Kidney (tissue), 14 donors: ENCODE results near the gene CDK5RAP1. TPM values are rescaled to one million over a fixed set of nuclear protein-coding genes. Genes with fewer than 3 reads are reported as not detected.
A peak's percentile ranks its signal among the peaks of the same experiment; 100 is the strongest.

Experiments
- DNase-seq, 5 donors: peaks; one replicate each; pipeline ENCODE4 v3.0.0-alpha.2; 2013 to 2020
- FAIRE-seq: peaks from 2 replicates; lab custom pipeline; 2012; peaks lifted over from hg19 to GRCh38; lab: Jason Lieb, UNC
- H3K27ac ChIP-seq, 2 donors: one replicate each; pipeline ENCODE4 v1.7.0; 2013; ENCODE audit warnings: low read depth in 2 of 2, low read length in 2 of 2, inconsistent platforms in 1 of 2
- H3K27me3 ChIP-seq: one replicate; pipeline ENCODE4 v1.7.1; 2013; ENCODE audit warnings: low read length, inconsistent platforms; ENCODE audit not compliant: control insufficient read depth, insufficient read depth
- H3K36me3 ChIP-seq, 3 donors: one replicate each; pipeline versions ENCODE4 v1.7.0 to v1.7.1; 2013; ENCODE audit warnings: low read length in 3 of 3, control low read depth in 1 of 3, inconsistent platforms in 1 of 3; ENCODE audit not compliant: insufficient read depth in 3 of 3, control insufficient read depth in 2 of 3
- H3K4me1 ChIP-seq, 3 donors: one replicate each; pipeline versions ENCODE4 v1.7.0 to v1.7.1; 2013; ENCODE audit warnings: low read length in 3 of 3, inconsistent platforms in 1 of 3, low read depth in 1 of 3; ENCODE audit not compliant: control insufficient read depth in 2 of 3, insufficient read depth in 2 of 3
- H3K4me3 ChIP-seq, 3 donors: one replicate each; pipeline versions ENCODE4 v1.7.0 to v1.8.1; 2013; ENCODE audit warnings: low read length in 3 of 3, control low read depth in 1 of 3, inconsistent platforms in 1 of 3
- H3K9ac ChIP-seq, 3 donors: one replicate each; pipeline versions ENCODE4 v1.7.0 to v1.7.1; 2013; ENCODE audit warnings: low read length in 3 of 3, control low read depth in 1 of 3, inconsistent platforms in 1 of 3
- H3K9me3 ChIP-seq, 3 donors: one replicate each; pipeline versions ENCODE4 v1.7.0 to v1.7.1; 2013; ENCODE audit warnings: low read length in 3 of 3, control low read depth in 1 of 3, inconsistent platforms in 1 of 3; ENCODE audit not compliant: control insufficient read depth in 2 of 3, insufficient read depth in 1 of 3
- CTCF ChIP-seq: IDR thresholded peaks from 3 replicates; pipeline ENCODE4 v1.5.1; 2012; ENCODE audit warnings: mild to moderate bottlenecking, moderate library complexity, borderline replicate concordance; ENCODE audit not compliant: insufficient read depth; ENCODE audit errors: extremely low read depth
- intact Hi-C: fragments of 100-400 bp; cut with DNase I; formaldehyde crosslinking; loops from one replicate; pipeline ENCODE4 v1.11.1; 2022
- polyA plus RNA-seq: library from polyadenylated mRNA; stranded (reverse); fragments of 350-450 nt; fragmentation: Illumina TruSeq; extraction: RNeasy Lipid Tissue Mini Kit (QIAGEN cat#74804); gene quantifications from one replicate; pipeline ENCODE4 v1.2.3, GENCODE V29; 2014; ENCODE audit warnings: low read depth, low replicate concordance; ENCODE audit not compliant: insufficient read depth
- total RNA-seq: library from RNA; stranded (reverse); fragmentation: NEBNext Ultra II Directional; extraction: Animal tissue kit (Norgen Biotek cat#: 25700); gene quantifications from one replicate; pipeline ENCODE4 v1.2.1, GENCODE V29; 2021
- donor health status: control.
- donor health status: control.
- donor health status: control.
- donor health status: control.
- donor health status: control.
- donor health status: DM: yes; HTN: yes; CAD: no.
- donor health status: Normal renal cell carcinoma (clear cell type).

Gene CDK5RAP1
- total and polyA plus RNA-seq, 2 donors from 2014 or later, result 25.2 to 34.4 TPM

- H3K36me3 ChIP-seq, result peaks cover 4 to 12% (median 11%) of the 10 kb centered on the region in 3 donors
- no peak for FAIRE-seq
- no peak for TF ChIP-seq CTCF
- H3K4me1 ChIP-seq, result no peaks in the 10 kb centered on the region
- no peaks in the 10 kb centered on the region for H3K27me3 ChIP-seq
- no peak for DNase-seq
- H3K9ac ChIP-seq, result no peak overlapping the region
- no peak overlapping the region for H3K4me3 ChIP-seq
- no peak overlapping the region for H3K27ac ChIP-seq
- intact Hi-C loops, result no loop called here
- no peaks in the 10 kb centered on the region for H3K9me3 ChIP-seq
Observed at GRCh38 chr20:33407796-33408195, 6.5 kb upstream of the CDK5RAP1 start.

GRCh38 chr20:33407251-33407650, 5.9 kb upstream of the CDK5RAP1 start:
- FAIRE-seq (no peak), DNase-seq (no peak)
- TF ChIP-seq CTCF, result no peak
- Histone ChIP-seq H3K4me1 (peaks cover 0 to 2% (median 0%) of the 10 kb centered on the region in 3 donors), H3K27ac (no peak overlapping the region), H3K36me3 (peaks cover 4 to 12% (median 11%) of the 10 kb centered on the region in 3 donors), H3K9me3 (no peaks in the 10 kb centered on the region), H3K27me3 (no peaks in the 10 kb centered on the region), H3K9ac (no peak overlapping the region), H3K4me3 (no peak overlapping the region)
- intact Hi-C loops, result no loop called here

GRCh38 chr20:33404281-33404680, 3.0 kb upstream of the CDK5RAP1 start:
- Histone ChIP-seq H3K36me3 (peaks cover 0 to 2% (median 0%) of the 10 kb centered on the region in 3 donors), H3K4me1 (peaks cover 4 to 18% (median 8%) of the 10 kb centered on the region in 3 donors), H3K9me3 (no peaks in the 10 kb centered on the region), H3K27me3 (no peaks in the 10 kb centered on the region), H3K9ac (no peak overlapping the region), H3K4me3 (no peak overlapping the region), H3K27ac (no peak overlapping the region)
- DNase-seq, result no peak
- no peak for FAIRE-seq
- intact Hi-C loops, result no loop called here
- TF ChIP-seq CTCF, result no peak

- DNase-seq (peak in 3 of 5 donors; percentile 18 to 58 (median 40)), FAIRE-seq (no peak)
- Histone ChIP-seq H3K9ac (peak overlapping the region; percentile 81 to 99 (median 98)), H3K9me3 (no peaks in the 10 kb centered on the region), H3K4me3 (peak overlapping the region; percentile 99 to 100 (median 100)), H3K4me1 (peaks cover 4 to 18% (median 10%) of the 10 kb centered on the region in 3 donors), H3K27ac (no peak overlapping the region), H3K36me3 (no peaks in the 10 kb centered on the region), H3K27me3 (no peaks in the 10 kb centered on the region)
- TF ChIP-seq CTCF, result no peak
- intact Hi-C loops, result no loop called here
Observed at GRCh38 chr20:33401921-33402369, 626 bp upstream of the CDK5RAP1 start.
